ENCODE results near the gene HIRIP3. TPM values are rescaled to one million over a fixed set of nuclear protein-coding genes. Genes with fewer than 3 reads are reported as not detected.

The HIRIP3 gene
- total RNA-seq, 2 experiments from 2014 or later: 49.3 to 56.5 TPM

- Mint-ChIP-seq H3K4me3 (no peak overlapping the region), H3K27ac (no peak overlapping the region), H3K9me3 (ENCODE audit: low read depth) (no peaks in the 10 kb centered on the region), H3K27me3 (no peaks in the 10 kb centered on the region), H3K36me3 (peaks cover 47% of the 10 kb centered on the region), H3K4me1 (no peaks in the 10 kb centered on the region)
- DNase-seq (no peak), ATAC-seq (no peak)
- CTCF ChIA-PET: no interaction called here
Measured at GRCh38 chr16:29982560-29983419, 12.6 kb downstream of the HIRIP3 start.

GRCh38 chr16:29978564-29979270 lies 16.7 kb downstream of the HIRIP3 start:
- no peak for DNase-seq
- H3K36me3 Mint-ChIP-seq: peaks cover 29% of the 10 kb centered on the region
- no peak overlapping the region for H3K4me3 Mint-ChIP-seq
- H3K4me1 Mint-ChIP-seq: peaks cover 22% of the 10 kb centered on the region
- ATAC-seq: no peak
- H3K27ac Mint-ChIP-seq: no peak overlapping the region
- no peaks in the 10 kb centered on the region for H3K27me3 Mint-ChIP-seq
- H3K9me3 Mint-ChIP-seq (ENCODE audit: low read depth): no peaks in the 10 kb centered on the region
- CTCF ChIA-PET: interaction anchor here (0.6 to 1.2 kb wide), 2 partner anchors 8 to 54 kb away, joined by 3 read pairs; no protein-coding TSS in a partner anchor

- CTCF ChIA-PET: interaction anchor here (0.6 to 1.3 kb wide), 3 partner anchors 9 to 130 kb away, joined by 3 to 5 read pairs (median 3); no protein-coding TSS in a partner anchor
- Mint-ChIP-seq H3K27me3 (no peaks in the 10 kb centered on the region), H3K4me3 (no peak overlapping the region), H3K27ac (no peak overlapping the region), H3K9me3 (ENCODE audit: low read depth) (no peaks in the 10 kb centered on the region), H3K36me3 (peaks cover 28% of the 10 kb centered on the region), H3K4me1 (peaks cover 26% of the 10 kb centered on the region)
- DNase-seq (no peak), ATAC-seq (no peak)
Measured at GRCh38 chr16:29978081-29978480, 17.3 kb downstream of the HIRIP3 start.

GRCh38 chr16:29977063-29977825 lies 18.2 kb downstream of the HIRIP3 start:
- no peaks in the 10 kb centered on the region for H3K9me3 Mint-ChIP-seq (ENCODE audit: low read depth)
- H3K4me3 Mint-ChIP-seq: no peak overlapping the region
- ATAC-seq: no peak
- H3K27me3 Mint-ChIP-seq: no peaks in the 10 kb centered on the region
- peak overlapping the region; percentile 62 for H3K27ac Mint-ChIP-seq
- H3K4me1 Mint-ChIP-seq: peaks cover 30% of the 10 kb centered on the region
- peaks cover 27% of the 10 kb centered on the region for H3K36me3 Mint-ChIP-seq
- DNase-seq: no peak
- CTCF ChIA-PET: interaction anchor here (0.6 to 1.3 kb wide), 3 partner anchors 10 to 129 kb away, joined by 3 to 5 read pairs (median 3); partner anchors contain the start of gene INO80E

- Mint-ChIP-seq H3K9me3 (ENCODE audit: low read depth) (no peaks in the 10 kb centered on the region), H3K4me1 (peaks cover 30% of the 10 kb centered on the region), H3K4me3 (peak overlapping the region; percentile 81), H3K27me3 (no peaks in the 10 kb centered on the region), H3K27ac (peak overlapping the region; percentile 56), H3K36me3 (peaks cover 31% of the 10 kb centered on the region)
- ATAC-seq (no peak), DNase-seq (no peak)
- CTCF ChIA-PET: interaction anchor here (0.7 to 5.7 kb wide), 11 partner anchors 11 to 285 kb away, joined by 3 to 31 read pairs (median 4); partner anchors contain the start of genes HIRIP3, INO80E and TMEM219
Measured at GRCh38 chr16:29975811-29976511, 19.5 kb downstream of the HIRIP3 start.

- ATAC-seq (no peak), DNase-seq (no peak)
- CTCF ChIA-PET: interaction anchor here (0.7 to 5.7 kb wide), 9 partner anchors 13 to 284 kb away, joined by 3 to 31 read pairs (median 3); partner anchors contain the start of genes HIRIP3, INO80E and TMEM219
- Mint-ChIP-seq H3K27me3 (no peaks in the 10 kb centered on the region), H3K4me3 (peak overlapping the region; percentile 81), H3K27ac (peak overlapping the region; percentile 95), H3K4me1 (peaks cover 30% of the 10 kb centered on the region), H3K36me3 (peaks cover 33% of the 10 kb centered on the region), H3K9me3 (ENCODE audit: low read depth) (no peaks in the 10 kb centered on the region)
Measured at GRCh38 chr16:29975134-29975538, 20.3 kb downstream of the HIRIP3 start.

- no peak for ATAC-seq
Measured at GRCh38 chr16:29974291-29975133, 20.9 kb downstream of the HIRIP3 start.

GRCh38 chr16:29973384-29974246 lies 21.8 kb downstream of the HIRIP3 start, which contains the start of gene TAOK2:
Gene TAOK2 (plus strand): TSS chr16:29973868. CDS start chr16:29977773, 3,905 bp downstream.
- H3K36me3 Mint-ChIP-seq: peaks cover 30% of the 10 kb centered on the region
- ATAC-seq (peak; percentile 99), DNase-seq (peak; percentile 99)
- CTCF ChIA-PET: interaction anchor here (0.7 to 5.7 kb wide), 16 partner anchors 12 to 273 kb away, joined by 3 to 31 read pairs (median 4); partner anchors contain the start of genes HIRIP3, INO80E, KCTD13 and SEZ6L2
- peaks cover 30% of the 10 kb centered on the region for H3K4me1 Mint-ChIP-seq
- peak within 1 kb of the TSS; percentile 81 for H3K4me3 Mint-ChIP-seq
- peak within 1 kb of the TSS; percentile 95 for H3K27ac Mint-ChIP-seq
- H3K9me3 Mint-ChIP-seq (ENCODE audit: low read depth): no peaks in the 10 kb centered on the region
- H3K27me3 Mint-ChIP-seq: no peaks in the 10 kb centered on the region

More at GRCh38 chr16:29974291-29975133, 20.9 kb downstream of the HIRIP3 start:
- no peaks in the 10 kb centered on the region for H3K9me3 Mint-ChIP-seq (ENCODE audit: low read depth)
- peaks cover 30% of the 10 kb centered on the region for H3K4me1 Mint-ChIP-seq
- CTCF ChIA-PET: interaction anchor here (0.9 to 5.7 kb wide), 11 partner anchors 11 to 283 kb away, joined by 3 to 31 read pairs (median 4); partner anchors contain the start of genes HIRIP3, INO80E and TMEM219
- H3K27ac Mint-ChIP-seq: peak overlapping the region; percentile 95
- H3K4me3 Mint-ChIP-seq: peak overlapping the region; percentile 81
- peaks cover 32% of the 10 kb centered on the region for H3K36me3 Mint-ChIP-seq
- peak; percentile 64 for DNase-seq
- no peaks in the 10 kb centered on the region for H3K27me3 Mint-ChIP-seq

GRCh38 chr16:29972992-29973383 lies 22.4 kb downstream of the HIRIP3 start:
- no peaks in the 10 kb centered on the region for H3K9me3 Mint-ChIP-seq (ENCODE audit: low read depth)
- H3K36me3 Mint-ChIP-seq: peaks cover 31% of the 10 kb centered on the region
- ATAC-seq (no peak), DNase-seq (no peak)
- H3K4me3 Mint-ChIP-seq: peak overlapping the region; percentile 81
- peak overlapping the region; percentile 95 for H3K27ac Mint-ChIP-seq
- H3K27me3 Mint-ChIP-seq: no peaks in the 10 kb centered on the region
- H3K4me1 Mint-ChIP-seq: peaks cover 30% of the 10 kb centered on the region
- CTCF ChIA-PET: interaction anchor here (0.7 to 5.7 kb wide), 14 partner anchors 11 to 273 kb away, joined by 3 to 31 read pairs (median 5); partner anchors contain the start of genes HIRIP3, INO80E, KCTD13 and SEZ6L2

GRCh38 chr16:29972500-29972899 lies 22.9 kb downstream of the HIRIP3 start:
- DNase-seq (no peak), ATAC-seq (no peak)
- no peak overlapping the region for H3K4me3 Mint-ChIP-seq
- no peaks in the 10 kb centered on the region for H3K9me3 Mint-ChIP-seq (ENCODE audit: low read depth)
- peak overlapping the region; percentile 95 for H3K27ac Mint-ChIP-seq
- peaks cover 30% of the 10 kb centered on the region for H3K4me1 Mint-ChIP-seq
- CTCF ChIA-PET: interaction anchor here (0.8 to 5.7 kb wide), 9 partner anchors 10 to 281 kb away, joined by 3 to 31 read pairs (median 5); partner anchors contain the start of genes HIRIP3, INO80E, KCTD13 and SEZ6L2
- H3K36me3 Mint-ChIP-seq: peaks cover 28% of the 10 kb centered on the region
- no peaks in the 10 kb centered on the region for H3K27me3 Mint-ChIP-seq
